PC-3 (cell line): ENCODE results near the gene SH3RF1. TPM values are rescaled to one million over a fixed set of nuclear protein-coding genes. Genes with fewer than 3 reads are reported as not detected.

Experiments used
- ATAC-seq: fragments of 200-7000 bp; cut with Tn5 transposase; 2 replicates; pipeline ENCODE4 v1.9.1; 2020; ENCODE audit warnings: mild to moderate bottlenecking, moderate library complexity
- BruUV-seq: library from RNA; stranded (reverse); fragments of 400-500 nt; replicated peaks from 2 replicates; lab custom pipeline; 2021; lab: Mats Ljungman, UMichigan
- CTCF ChIA-PET: fragments of 300-600 bp; sonication (Branson Sonifier 250); formaldehyde crosslinking; loops from one replicate; lab custom pipeline; 2022; ENCODE audit warnings: antibody characterized with exemption; lab: Charles Lee
- POLR2A ChIA-PET: fragments of 300-600 bp; sonication (Branson Sonifier 250); formaldehyde crosslinking; loops from one replicate; lab custom pipeline; 2022; ENCODE audit warnings: antibody characterized with exemption; ENCODE audit not compliant: unreplicated experiment; lab: Charles Lee
- DNase-seq: peaks from one replicate; pipeline ENCODE4 v3.0.0-alpha.2; 2015
- H2AFZ ChIP-seq: fragments of 300-600 bp; sonication (generic); 2 replicates; pipeline ENCODE4 v1.6.0; 2016; ENCODE audit warnings: antibody characterized with exemption, low read length
- H3F3A ChIP-seq: fragments of 300-600 bp; sonication (generic); one replicate; pipeline ENCODE4 v1.6.0; 2017; ENCODE audit warnings: antibody characterized with exemption, low read length, control low read depth, mild to moderate bottlenecking; ENCODE audit not compliant: unreplicated experiment
- H3K27ac ChIP-seq: fragments of 300-600 bp; sonication (generic); 2 replicates; pipeline ENCODE4 v1.5.1; 2016; ENCODE audit warnings: mild to moderate bottlenecking, low read length
- H3K27me3 ChIP-seq: fragments of 300-600 bp; sonication (generic); 2 replicates; pipeline ENCODE4 v1.6.1; 2016; ENCODE audit warnings: low read length, mixed read lengths
- H3K36me3 ChIP-seq: fragments of 300-600 bp; sonication (generic); 2 replicates; pipeline ENCODE4 v1.6.1; 2016; ENCODE audit warnings: low read depth, mixed run types, low read length, mixed read lengths
- H3K4me1 ChIP-seq: fragments of 300-600 bp; sonication (generic); 2 replicates; pipeline ENCODE4 v1.5.1; 2016; ENCODE audit warnings: low read length; ENCODE audit not compliant: insufficient read depth
- H3K4me2 ChIP-seq: fragments of 300-600 bp; sonication (generic); 2 replicates; pipeline ENCODE4 v1.6.0; 2016; ENCODE audit warnings: low read length
- H3K4me3 ChIP-seq: fragments of 300-600 bp; sonication (generic); 2 replicates; pipeline ENCODE4 v1.5.1; 2016; ENCODE audit warnings: mild to moderate bottlenecking, low read length, mixed read lengths
- H3K79me2 ChIP-seq: fragments of 300-600 bp; sonication (generic); 2 replicates; pipeline ENCODE4 v1.6.1; 2017; ENCODE audit warnings: low read length, mixed read lengths
- H3K9ac ChIP-seq: fragments of 300-600 bp; sonication (generic); 2 replicates; pipeline ENCODE4 v1.6.0; 2016; ENCODE audit warnings: mild to moderate bottlenecking, low read length
- H3K9me2 ChIP-seq: fragments of 300-600 bp; sonication (generic); replicated peaks from 2 replicates; pipeline ENCODE4 v1.6.1; 2016; ENCODE audit warnings: mixed run types, low read length, mixed read lengths
- H3K9me3 ChIP-seq: fragments of 300-600 bp; sonication (generic); 2 replicates; pipeline ENCODE4 v1.6.1; 2016; ENCODE audit warnings: low read length, mixed read lengths
- H4K20me1 ChIP-seq: fragments of 300-600 bp; sonication (generic); 2 replicates; pipeline ENCODE4 v1.6.1; 2016; ENCODE audit warnings: low read length, mixed read lengths
- CTCF ChIP-seq: fragments of 300-600 bp; sonication (generic); conservative IDR thresholded peaks from 2 replicates; pipeline ENCODE4 v1.5.1; 2017; ENCODE audit warnings: antibody characterized with exemption, low read depth, mild to moderate bottlenecking, low read length
- EZH2 ChIP-seq: fragments of 300-600 bp; sonication (generic); IDR thresholded peaks from one replicate; pipeline ENCODE4 v1.6.1; 2017; ENCODE audit warnings: antibody characterized with exemption, mild to moderate bottlenecking, low read length; ENCODE audit not compliant: unreplicated experiment
- EZH2phosphoT487 ChIP-seq: fragments of 300-600 bp; sonication (generic); IDR thresholded peaks from 2 replicates; pipeline ENCODE4 v1.6.1; 2018; ENCODE audit warnings: mild to moderate bottlenecking, antibody characterized with exemption, low read length, borderline replicate concordance
- intact Hi-C: fragments of 100-400 bp; cut with micrococcal nuclease; formaldehyde crosslinking; loops from 2 replicates; pipeline ENCODE4 v1.9.0; 2023
- total RNA-seq: library from RNA; depleted of rRNA; stranded (reverse); fragments of >200 nt; gene quantifications from 2 replicates; pipeline ENCODE4 v1.2.3, GENCODE V29; 2014

The SH3RF1 gene
- total RNA-seq, 1 experiment from 2014 or later: 21.0 TPM

GRCh38 chr4:169080981-169081380, 189.8 kb downstream of the SH3RF1 start:
- intact Hi-C loops: loop anchor here (5.0 kb wide), 2 partner anchors 36 to 186 kb away; no protein-coding TSS in a partner anchor
- Histone ChIP-seq H3K4me2 (peak overlapping the region; percentile 86), H2AFZ (no peak overlapping the region), H3K9me2 (no peaks in the 10 kb centered on the region), H3K4me1 (peaks cover 23% of the 10 kb centered on the region), H3K9me3 (no peaks in the 10 kb centered on the region), H3K79me2 (no peaks in the 10 kb centered on the region), H4K20me1 (no peaks in the 10 kb centered on the region), H3K9ac (no peak overlapping the region), H3K27me3 (no peaks in the 10 kb centered on the region), H3F3A (no peaks in the 10 kb centered on the region), H3K36me3 (no peaks in the 10 kb centered on the region), H3K27ac (peak overlapping the region; percentile 91), H3K4me3 (peak overlapping the region; percentile 54; the same call in 1 of the 2 replicates)
- BruUV-seq: no TSS peak
- ATAC-seq (no peak), DNase-seq (peak; percentile 25)
- TF ChIP-seq EZH2phosphoT487: no peak
- no peak for TF ChIP-seq EZH2
- no peak for TF ChIP-seq CTCF
- ChIA-PET CTCF (interaction anchor here (0.7 kb wide), 1 partner anchor 57 kb away, joined by 3 read pairs; no protein-coding TSS in a partner anchor), POLR2A (no interaction called here)

GRCh38 chr4:169079942-169080827, 190.6 kb downstream of the SH3RF1 start:
- peak overlapping the region; percentile 49 for H3K9ac ChIP-seq
- H3K79me2 ChIP-seq: no peaks in the 10 kb centered on the region
- no TSS peak for BruUV-seq
- H3K4me1 ChIP-seq: peaks cover 23% of the 10 kb centered on the region
- no peaks in the 10 kb centered on the region for H3K9me3 ChIP-seq
- ChIA-PET CTCF (no interaction called here), POLR2A (no interaction called here)
- TF ChIP-seq EZH2 (no peak), CTCF (no peak), EZH2phosphoT487 (no peak)
- H3F3A ChIP-seq: no peaks in the 10 kb centered on the region
- peak overlapping the region; percentile 91 for H3K27ac ChIP-seq
- DNase-seq (peak; percentile 76), ATAC-seq (peak; percentile 88)
- intact Hi-C loops: loop anchor here (5.0 kb wide), 2 partner anchors 37 to 187 kb away; no protein-coding TSS in a partner anchor
- H3K36me3 ChIP-seq: no peaks in the 10 kb centered on the region
- H3K4me3 ChIP-seq: peak overlapping the region; percentile 54
- peak overlapping the region; percentile 81 for H2AFZ ChIP-seq
- H3K27me3 ChIP-seq: no peaks in the 10 kb centered on the region
- H4K20me1 ChIP-seq: no peaks in the 10 kb centered on the region
- no peaks in the 10 kb centered on the region for H3K9me2 ChIP-seq
- peak overlapping the region; percentile 86 for H3K4me2 ChIP-seq
